Measurements from ENCODE around the gene FAT1. TPM values are rescaled to one million over a fixed set of nuclear protein-coding genes. Genes with fewer than 3 reads are reported as not detected.

FAT1 gene
- total and polyA plus RNA-seq, 2 donors (not counting 3 experiments of a cell fraction or from before 2014, with no cell fraction given) = 9.2 to 9.8 TPM

DNA sequence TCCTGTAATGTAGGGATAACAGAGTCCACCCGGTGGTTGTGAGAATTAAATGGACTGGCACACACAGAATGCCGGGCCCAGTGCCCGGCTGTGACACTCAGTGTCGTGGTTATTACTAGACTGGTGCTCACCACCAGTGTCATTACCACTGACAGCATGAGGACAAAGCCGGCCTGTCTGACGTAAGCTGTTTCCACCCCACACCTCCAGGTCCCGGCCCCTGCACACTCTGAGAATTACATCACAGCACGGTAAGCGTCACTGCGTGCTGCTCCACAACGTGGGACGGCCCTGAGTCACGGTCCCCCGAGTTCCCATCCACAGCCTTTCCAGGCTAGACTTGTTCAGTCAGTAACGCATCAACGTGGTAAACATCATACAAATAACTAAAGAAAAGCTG lies 22.9 kb downstream of the FAT1 start:
- no peak overlapping the region for H3K27ac ChIP-seq (ENCODE audit: insufficient read depth, low read depth, low read length)
- H2AFZ ChIP-seq (ENCODE audit: low read depth, low read length) = no peak overlapping the region
- H3K9ac ChIP-seq (replicated peaks; ENCODE audit: extremely low read depth, insufficient read depth, low read length) = no peak overlapping the region
- dilution Hi-C loops (cut with MboI; ENCODE audit: extremely low pct_ligation_motif_present, low sequenced_read_pairs) (no loop called here), intact Hi-C loops (cut with micrococcal nuclease) (no loop called here)
- no peaks in the 10 kb centered on the region for H3K4me1 ChIP-seq (ENCODE audit: control insufficient read depth, extremely low read depth, insufficient read depth, low read length)
- ChIA-PET CTCF (interaction anchor here (1.4 kb wide), 1 partner anchor 31 kb away, joined by 3 read pairs; no protein-coding TSS in a partner anchor), POLR2A (no interaction called here)
- no peaks in the 10 kb centered on the region for H3K9me1 ChIP-seq (replicated peaks; ENCODE audit: control insufficient read depth, extremely low read depth, insufficient read depth, low read length)
- H3K27me3 ChIP-seq (ENCODE audit: control insufficient read depth in 2 of 2, insufficient read depth in 2 of 2, low read length in 2 of 2) = no peaks in the 10 kb centered on the region
- H3K4me2 ChIP-seq (ENCODE audit: insufficient read depth, low read length) = no peak overlapping the region
- TF ChIP-seq JUN (IDR thresholded peaks at IDR 0.05; ENCODE audit: borderline replicate concordance, insufficient read depth, insufficient read length, low read depth) (no peak), EZH2 (IDR thresholded peaks at IDR 0.05; ENCODE audit: borderline replicate concordance, low read depth, low read length, severe bottlenecking) (no peak), MYC (IDR thresholded peaks at IDR 0.05; ENCODE audit: low read depth, low read length) (no peak), GATA2 (IDR thresholded peaks at IDR 0.05; ENCODE audit: insufficient read depth, insufficient read length, low read depth, low read length) (no peak), CTCF (IDR thresholded peaks at IDR 0.05; ENCODE audit: extremely low read depth in 1 of 2, insufficient read depth in 1 of 2, low read depth in 1 of 2, low read length in 2 of 2) (no peak), FOS (IDR thresholded peaks at IDR 0.05; ENCODE audit: borderline replicate concordance, insufficient read depth, low read length) (no peak), POLR2A (IDR thresholded peaks at IDR 0.05; ENCODE audit: low read depth, low read length) (no peak)
- TF ChIP-seq, protein P1, sequence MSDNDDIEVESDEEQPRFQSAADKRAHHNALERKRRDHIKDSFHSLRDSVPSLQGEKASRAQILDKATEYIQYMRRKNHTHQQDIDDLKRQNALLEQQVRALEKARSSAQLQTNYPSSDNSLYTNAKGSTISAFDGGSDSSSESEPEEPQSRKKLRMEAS (IDR thresholded peaks at IDR 0.05; ENCODE audit: insufficient read depth, insufficient read length) = no peak
- no peak for FAIRE-seq
- H4K20me1 ChIP-seq (replicated peaks; ENCODE audit: control insufficient read depth, extremely low read depth, insufficient read depth, low read length) = no peaks in the 10 kb centered on the region
- no peaks in the 10 kb centered on the region for H3K79me2 ChIP-seq (ENCODE audit: control insufficient read depth, insufficient read depth, low read length)
- H3K36me3 ChIP-seq (ENCODE audit: control insufficient read depth in 2 of 2, extremely low read depth in 1 of 2, insufficient read depth in 2 of 2, low read length in 2 of 2) = no peaks in the 10 kb centered on the region
- no peaks in the 10 kb centered on the region for H3K9me3 ChIP-seq (replicated peaks; ENCODE audit: control insufficient read depth, insufficient read depth, low read length)
- DNase-seq (ENCODE audit: low read depth, low spot score) = no peak
- no TSS peak for BruUV-seq (replicated peaks)
- no peak overlapping the region for H3K4me3 ChIP-seq (replicated peaks in 1 of 3; ENCODE audit: insufficient read depth in 1 of 3, low read depth in 1 of 3, low read length in 3 of 3)
